Mammary epithelial cell (primary cell): ENCODE measurements around the gene LSM12.

Experiments used
- EZH2 ChIP-seq: IDR thresholded peaks from 2 replicates; pipeline ENCODE4 v1.6.1; 2012; ENCODE audit warnings: low read length, inconsistent platforms, borderline replicate concordance
- TF ChIP-seq, protein P1 (sequence below), 2 donors: IDR thresholded peaks in 1 of 2; conservative IDR thresholded peaks in 1 of 2; 2 replicates each; pipeline ENCODE4 v1.5.1; 2011 to 2012; ENCODE audit warnings: inconsistent platforms in 2 of 2, low read length in 2 of 2, mild to moderate bottlenecking in 2 of 2, control low read depth in 1 of 2, low read depth in 1 of 2; ENCODE audit not compliant: insufficient read depth in 1 of 2; ENCODE audit errors: extremely low read depth in 1 of 2

DNA sequence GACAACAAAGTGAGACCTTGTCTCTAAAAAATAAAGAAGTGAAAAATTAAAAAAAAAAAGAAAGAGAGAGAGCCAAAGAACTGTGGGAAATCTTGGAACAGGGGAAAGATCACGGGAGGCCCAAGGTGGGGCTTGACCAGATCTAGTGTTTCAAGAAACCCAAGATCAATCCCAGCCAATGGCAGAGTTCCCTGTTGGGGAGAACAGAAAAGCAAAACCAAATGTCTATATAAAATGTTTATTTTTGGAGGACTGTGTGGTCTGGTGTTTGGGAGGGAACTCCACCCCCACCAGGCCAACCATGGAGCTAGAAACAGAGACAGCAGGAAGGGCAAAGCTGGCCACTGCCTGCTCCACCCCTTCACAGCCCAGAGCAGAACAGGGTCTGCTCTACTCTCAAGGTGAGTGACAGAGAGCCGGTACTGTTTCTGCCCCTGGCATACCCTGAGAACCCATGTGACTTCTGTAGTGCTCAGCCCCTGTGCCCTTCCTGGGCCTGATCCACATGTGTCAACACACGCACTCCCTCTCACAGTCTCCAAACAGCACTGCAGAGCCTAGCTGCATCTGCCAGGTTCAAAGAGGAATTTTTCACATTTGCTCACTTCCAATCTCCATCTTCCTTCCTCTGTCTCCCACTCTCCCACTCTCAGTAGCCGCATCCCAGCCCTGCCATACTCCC, 55.4 kb downstream of the LSM12 start:
- TF ChIP-seq EZH2 = no peak
- TF ChIP-seq, protein P1, sequence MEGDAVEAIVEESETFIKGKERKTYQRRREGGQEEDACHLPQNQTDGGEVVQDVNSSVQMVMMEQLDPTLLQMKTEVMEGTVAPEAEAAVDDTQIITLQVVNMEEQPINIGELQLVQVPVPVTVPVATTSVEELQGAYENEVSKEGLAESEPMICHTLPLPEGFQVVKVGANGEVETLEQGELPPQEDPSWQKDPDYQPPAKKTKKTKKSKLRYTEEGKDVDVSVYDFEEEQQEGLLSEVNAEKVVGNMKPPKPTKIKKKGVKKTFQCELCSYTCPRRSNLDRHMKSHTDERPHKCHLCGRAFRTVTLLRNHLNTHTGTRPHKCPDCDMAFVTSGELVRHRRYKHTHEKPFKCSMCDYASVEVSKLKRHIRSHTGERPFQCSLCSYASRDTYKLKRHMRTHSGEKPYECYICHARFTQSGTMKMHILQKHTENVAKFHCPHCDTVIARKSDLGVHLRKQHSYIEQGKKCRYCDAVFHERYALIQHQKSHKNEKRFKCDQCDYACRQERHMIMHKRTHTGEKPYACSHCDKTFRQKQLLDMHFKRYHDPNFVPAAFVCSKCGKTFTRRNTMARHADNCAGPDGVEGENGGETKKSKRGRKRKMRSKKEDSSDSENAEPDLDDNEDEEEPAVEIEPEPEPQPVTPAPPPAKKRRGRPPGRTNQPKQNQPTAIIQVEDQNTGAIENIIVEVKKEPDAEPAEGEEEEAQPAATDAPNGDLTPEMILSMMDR (conservative IDR thresholded peaks at IDR 0.05 in 1 of 2, IDR thresholded peaks at IDR 0.05 in 1 of 2; ENCODE audit: extremely low read depth in 1 of 2, insufficient read depth in 1 of 2, low read depth in 1 of 2, low read length in 2 of 2) = no peak
